Astrocyte of the spinal cord (primary cell): Measurements from ENCODE around the gene IZUMO2.

Experiments used
- DNase-seq: peaks from one replicate; pipeline ENCODE4 v3.0.0; 2011; ENCODE audit warnings: low read depth, low spot score
- H3K4me3 ChIP-seq: 2 replicates; pipeline ENCODE4 v1.5.1; 2011; ENCODE audit warnings: low read depth, mild to moderate bottlenecking, low read length, moderate library complexity
- in situ Hi-C: cut with HindIII; loops from 2 replicates; pipeline ENCODE4 v1.10.0; 2017; ENCODE audit warnings: low sequenced_read_pairs
- TF ChIP-seq, protein P1 (sequence below): IDR thresholded peaks from 2 replicates; pipeline ENCODE4 v1.5.1; 2012; ENCODE audit warnings: low read depth, mild to moderate bottlenecking, low read length, inconsistent platforms

The IZUMO2 gene

GRCh38 chr19:50190439-50190891, 27.4 kb upstream of the IZUMO2 start:
- in situ Hi-C loops: no loop called here
- TF ChIP-seq, protein P1, sequence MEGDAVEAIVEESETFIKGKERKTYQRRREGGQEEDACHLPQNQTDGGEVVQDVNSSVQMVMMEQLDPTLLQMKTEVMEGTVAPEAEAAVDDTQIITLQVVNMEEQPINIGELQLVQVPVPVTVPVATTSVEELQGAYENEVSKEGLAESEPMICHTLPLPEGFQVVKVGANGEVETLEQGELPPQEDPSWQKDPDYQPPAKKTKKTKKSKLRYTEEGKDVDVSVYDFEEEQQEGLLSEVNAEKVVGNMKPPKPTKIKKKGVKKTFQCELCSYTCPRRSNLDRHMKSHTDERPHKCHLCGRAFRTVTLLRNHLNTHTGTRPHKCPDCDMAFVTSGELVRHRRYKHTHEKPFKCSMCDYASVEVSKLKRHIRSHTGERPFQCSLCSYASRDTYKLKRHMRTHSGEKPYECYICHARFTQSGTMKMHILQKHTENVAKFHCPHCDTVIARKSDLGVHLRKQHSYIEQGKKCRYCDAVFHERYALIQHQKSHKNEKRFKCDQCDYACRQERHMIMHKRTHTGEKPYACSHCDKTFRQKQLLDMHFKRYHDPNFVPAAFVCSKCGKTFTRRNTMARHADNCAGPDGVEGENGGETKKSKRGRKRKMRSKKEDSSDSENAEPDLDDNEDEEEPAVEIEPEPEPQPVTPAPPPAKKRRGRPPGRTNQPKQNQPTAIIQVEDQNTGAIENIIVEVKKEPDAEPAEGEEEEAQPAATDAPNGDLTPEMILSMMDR: no peak
- no peak overlapping the region for H3K4me3 ChIP-seq
- DNase-seq: no peak

GRCh38 chr19:50189331-50189730, 26.2 kb upstream of the IZUMO2 start:
- H3K4me3 ChIP-seq: no peak overlapping the region
- in situ Hi-C loops: no loop called here
- DNase-seq: no peak
- TF ChIP-seq, protein P1: no peak

DNA sequence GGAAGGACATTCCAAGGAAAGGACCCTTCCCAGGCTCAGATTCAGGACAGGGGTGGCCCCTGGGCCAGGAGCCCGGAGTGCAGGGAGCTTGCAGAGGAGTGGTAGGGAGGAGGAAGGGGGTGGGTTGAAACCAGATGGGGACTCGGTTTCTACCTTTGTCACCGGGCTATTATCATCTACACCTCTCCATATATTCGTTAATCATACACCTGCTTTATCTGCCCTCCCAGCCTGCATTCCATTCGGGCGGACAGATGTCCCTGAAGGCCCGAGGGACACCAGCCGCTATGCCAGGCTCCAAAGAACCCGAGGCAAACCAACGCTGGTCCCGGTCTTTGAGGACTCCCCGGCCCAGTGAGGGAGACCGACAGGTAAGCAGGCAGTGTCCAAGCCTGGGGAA, 24.9 kb upstream of the IZUMO2 start:
- DNase-seq: no peak
- TF ChIP-seq, protein P1: no peak
- in situ Hi-C loops: no loop called here
- H3K4me3 ChIP-seq: no peak overlapping the region

DNA sequence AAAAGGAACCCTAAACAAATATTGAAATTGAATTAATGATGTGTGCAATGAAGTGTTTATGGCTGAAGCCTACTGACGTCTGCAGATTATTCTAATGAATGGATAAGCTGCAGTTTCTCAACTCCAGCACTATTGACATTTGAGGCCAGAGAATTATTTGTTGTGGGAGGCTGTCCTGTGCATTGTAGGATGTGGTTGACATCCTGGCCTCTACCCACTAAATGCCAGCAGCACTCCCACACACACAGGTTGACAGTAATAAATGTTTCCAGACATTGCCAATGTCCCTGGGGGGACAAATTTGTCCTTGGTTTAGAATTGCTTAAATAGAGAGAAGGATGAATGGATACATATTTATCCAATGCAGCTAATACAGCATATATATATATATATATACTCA, 21.1 kb upstream of the IZUMO2 start:
- no peak overlapping the region for H3K4me3 ChIP-seq
- TF ChIP-seq, protein P1: no peak

DNA sequence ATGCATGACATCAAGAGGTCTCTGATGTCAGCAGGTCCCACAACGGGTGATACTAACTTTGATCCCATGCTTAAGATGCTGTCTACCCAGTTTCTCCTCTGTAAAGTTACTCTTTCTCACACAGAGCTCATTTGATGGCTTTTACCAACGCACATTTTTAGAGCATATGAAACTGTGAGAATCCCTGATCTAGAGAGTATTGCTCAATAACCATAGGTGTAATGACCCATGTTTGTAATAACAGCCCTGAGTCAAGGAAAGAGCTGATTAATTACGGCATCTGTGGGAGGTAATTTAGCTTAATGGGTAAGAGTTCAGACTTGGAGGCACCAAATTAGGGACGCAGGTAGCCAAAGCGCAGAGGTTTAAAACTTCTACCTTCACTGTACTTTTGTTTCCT, 18.0 kb upstream of the IZUMO2 start:
- no peak overlapping the region for H3K4me3 ChIP-seq
- TF ChIP-seq, protein P1: no peak
- DNase-seq: no peak
- in situ Hi-C loops: no loop called here

More for the DNA sequence above, 21.1 kb upstream of the IZUMO2 start:
- DNase-seq: no peak
- in situ Hi-C loops: no loop called here

DNA sequence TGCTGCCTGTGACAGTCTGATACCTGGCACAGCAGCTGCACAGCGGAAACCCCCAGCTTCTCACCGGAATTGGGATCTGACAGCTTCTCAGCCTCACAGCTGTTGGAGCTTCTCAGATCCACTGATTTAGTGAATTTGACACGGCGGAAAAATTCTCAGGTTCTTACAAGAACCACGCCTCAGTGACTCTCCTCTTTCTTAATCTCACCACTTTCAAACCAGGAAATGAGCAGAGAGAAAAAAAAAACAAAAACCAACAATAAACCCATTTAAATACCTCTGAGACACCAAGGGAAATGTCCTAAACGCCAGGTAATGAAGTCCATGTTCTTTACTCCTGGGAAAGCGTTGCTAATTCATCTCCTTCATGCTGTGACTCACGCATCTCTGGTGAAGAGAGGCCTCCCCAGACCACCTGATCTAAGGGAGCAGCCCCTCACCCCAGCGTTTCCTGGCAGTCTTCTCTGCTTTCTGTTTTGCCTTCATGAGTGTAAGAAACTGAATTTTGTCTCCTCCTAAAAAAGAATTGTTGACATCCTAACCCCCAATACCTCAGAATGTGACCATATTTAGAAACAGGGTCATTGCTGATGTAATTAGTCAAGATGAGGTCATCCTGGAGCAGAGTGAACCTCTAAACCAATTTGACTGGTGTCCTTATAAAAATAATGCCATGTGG, 15.9 kb upstream of the IZUMO2 start:
- TF ChIP-seq, protein P1: no peak
- in situ Hi-C loops: no loop called here

More for the DNA sequence above, 15.9 kb upstream of the IZUMO2 start:
- DNase-seq: no peak
- H3K4me3 ChIP-seq: no peak overlapping the region
